MG63 (cell line): ENCODE data around the gene TXNRD2. TPM values are rescaled to one million over a fixed set of nuclear protein-coding genes. Genes with fewer than 3 reads are reported as not detected.
A peak's percentile ranks its signal among the peaks of the same experiment; 100 is the strongest.

Experiments used
- DNase-seq: peaks from one replicate; pipeline ENCODE4 v3.0.0-alpha.2; 2020
- H3K27me3 ChIP-seq: fragments of 250-450 bp; sonication (Bioruptor Pico); 2 replicates; pipeline ENCODE4 v1.5.1; 2020; ENCODE audit warnings: mild to moderate bottlenecking, moderate library complexity
- H3K36me3 ChIP-seq: fragments of 250-450 bp; sonication (Bioruptor Pico); 2 replicates; pipeline ENCODE4 v1.5.1; 2020; ENCODE audit warnings: mild to moderate bottlenecking, moderate library complexity
- H3K4me3 ChIP-seq: fragments of 250-450 bp; sonication (Bioruptor Pico); 2 replicates; pipeline ENCODE4 v1.5.1; 2020; ENCODE audit warnings: mild to moderate bottlenecking, moderate library complexity
- H3K9me3 ChIP-seq: fragments of 250-450 bp; sonication (Bioruptor Pico); 2 replicates; pipeline ENCODE4 v1.5.1; 2020; ENCODE audit warnings: mild to moderate bottlenecking, moderate library complexity
- total RNA-seq: library from RNA; depleted of rRNA; stranded (reverse); fragments of >200 nt; shearing (Covaris generic); gene quantifications from 2 replicates; pipeline ENCODE4 v1.2.3, GENCODE V29; 2014; ENCODE audit warnings: low replicate concordance

The TXNRD2 gene
- total RNA-seq, 1 experiment from 2014 or later, result 61.8 TPM

- H3K36me3 ChIP-seq, result no peaks in the 10 kb centered on the region
- no peak for DNase-seq
- no peak overlapping the region for H3K4me3 ChIP-seq
- H3K27me3 ChIP-seq, result no peaks in the 10 kb centered on the region
- H3K9me3 ChIP-seq, result no peaks in the 10 kb centered on the region
These were observed 40.6 kb upstream of the TXNRD2 start for GRCh38 chr22:19981961-19982920.

GRCh38 chr22:19981171-19981960, 39.7 kb upstream of the TXNRD2 start:
- H3K4me3 ChIP-seq, result no peak overlapping the region
- H3K27me3 ChIP-seq, result no peaks in the 10 kb centered on the region
- H3K9me3 ChIP-seq, result no peaks in the 10 kb centered on the region
- DNase-seq, result no peak
- H3K36me3 ChIP-seq, result no peaks in the 10 kb centered on the region

GRCh38 chr22:19980766-19981165, 39.1 kb upstream of the TXNRD2 start:
- Histone ChIP-seq H3K9me3 (no peaks in the 10 kb centered on the region), H3K27me3 (no peaks in the 10 kb centered on the region), H3K4me3 (no peak overlapping the region), H3K36me3 (no peaks in the 10 kb centered on the region)
- DNase-seq, result no peak

- no peaks in the 10 kb centered on the region for H3K36me3 ChIP-seq
- DNase-seq, result no peak
- H3K9me3 ChIP-seq, result no peaks in the 10 kb centered on the region
- H3K27me3 ChIP-seq, result no peaks in the 10 kb centered on the region
- no peak overlapping the region for H3K4me3 ChIP-seq
These were observed 38.3 kb upstream of the TXNRD2 start for GRCh38 chr22:19979712-19980493.

- H3K36me3 ChIP-seq, result no peaks in the 10 kb centered on the region
- H3K4me3 ChIP-seq, result no peak overlapping the region
- no peaks in the 10 kb centered on the region for H3K9me3 ChIP-seq
- no peaks in the 10 kb centered on the region for H3K27me3 ChIP-seq
- DNase-seq, result no peak
These were observed 37.1 kb upstream of the TXNRD2 start for GRCh38 chr22:19978748-19979147.

- no peaks in the 10 kb centered on the region for H3K36me3 ChIP-seq
- H3K27me3 ChIP-seq, result no peaks in the 10 kb centered on the region
- H3K4me3 ChIP-seq, result no peak overlapping the region
- no peaks in the 10 kb centered on the region for H3K9me3 ChIP-seq
- DNase-seq, result no peak
These were observed 36.0 kb upstream of the TXNRD2 start for GRCh38 chr22:19977296-19978243.

GRCh38 chr22:19976671-19977070, 35.1 kb upstream of the TXNRD2 start:
- Histone ChIP-seq H3K36me3 (no peaks in the 10 kb centered on the region), H3K4me3 (no peak overlapping the region), H3K9me3 (no peaks in the 10 kb centered on the region), H3K27me3 (no peaks in the 10 kb centered on the region)
- no peak for DNase-seq

- no peak overlapping the region for H3K4me3 ChIP-seq
- no peaks in the 10 kb centered on the region for H3K9me3 ChIP-seq
- no peak for DNase-seq
- no peaks in the 10 kb centered on the region for H3K27me3 ChIP-seq
- no peaks in the 10 kb centered on the region for H3K36me3 ChIP-seq
These were observed 34.1 kb upstream of the TXNRD2 start for GRCh38 chr22:19975707-19976035.

- Histone ChIP-seq H3K9me3 (no peaks in the 10 kb centered on the region), H3K27me3 (no peaks in the 10 kb centered on the region), H3K36me3 (no peaks in the 10 kb centered on the region), H3K4me3 (no peak overlapping the region)
- peak; percentile 28 for DNase-seq
These were observed 33.5 kb upstream of the TXNRD2 start for GRCh38 chr22:19974935-19975706.

- no peaks in the 10 kb centered on the region for H3K9me3 ChIP-seq
- DNase-seq, result peak; percentile 47
- H3K36me3 ChIP-seq, result no peaks in the 10 kb centered on the region; the same call in 1 of the 2 replicates
- no peak overlapping the region for H3K4me3 ChIP-seq
- no peaks in the 10 kb centered on the region for H3K27me3 ChIP-seq
These were observed 32.7 kb upstream of the TXNRD2 start for GRCh38 chr22:19974268-19974861.

GRCh38 chr22:19973551-19974267, 32.1 kb upstream of the TXNRD2 start:
- no peak overlapping the region for H3K4me3 ChIP-seq
- H3K36me3 ChIP-seq, result no peaks in the 10 kb centered on the region; the same call in 1 of the 2 replicates
- DNase-seq, result no peak
- no peaks in the 10 kb centered on the region for H3K27me3 ChIP-seq
- H3K9me3 ChIP-seq, result no peaks in the 10 kb centered on the region

GRCh38 chr22:19972652-19973550, 31.3 kb upstream of the TXNRD2 start:
- Histone ChIP-seq H3K27me3 (no peaks in the 10 kb centered on the region), H3K4me3 (no peak overlapping the region), H3K9me3 (no peaks in the 10 kb centered on the region), H3K36me3 (no peaks in the 10 kb centered on the region; the same call in 1 of the 2 replicates)
- no peak for DNase-seq

GRCh38 chr22:19972251-19972650, 30.6 kb upstream of the TXNRD2 start:
- Histone ChIP-seq H3K4me3 (no peak overlapping the region), H3K36me3 (peaks cover 4% of the 10 kb centered on the region; the same call in 1 of the 2 replicates), H3K9me3 (no peaks in the 10 kb centered on the region), H3K27me3 (no peaks in the 10 kb centered on the region)
- no peak for DNase-seq
